Prostate gland (tissue), 2 donors: ENCODE data around the gene PDE6B.

Source experiments
- POLR2A ChIP-seq: fragments of 450-650 bp; IDR thresholded peaks from one replicate; pipeline ENCODE4 v1.6.1; 2016; ENCODE audit warnings: antibody characterized with exemption, mild to moderate bottlenecking
- POLR2AphosphoS5 ChIP-seq: sonication (generic); formaldehyde crosslinking; IDR thresholded peaks from one replicate; pipeline ENCODE4 v1.6.1; 2017; ENCODE audit warnings: antibody characterized with exemption
- TF ChIP-seq, protein P1 (sequence below), 4 experiments: fragments of 200-600 bp in 2 of 4; fragments of 450-650 bp in 2 of 4; sonication (generic) in 2 of 4; IDR thresholded peaks; 1 replicate in 3 of 4; 2 replicates in 1 of 4; pipeline ENCODE4 v1.5.1; 2016 to 2019; ENCODE audit warnings: antibody characterized with exemption in 4 of 4, mild to moderate bottlenecking in 2 of 4, moderate library complexity in 2 of 4

DNA sequence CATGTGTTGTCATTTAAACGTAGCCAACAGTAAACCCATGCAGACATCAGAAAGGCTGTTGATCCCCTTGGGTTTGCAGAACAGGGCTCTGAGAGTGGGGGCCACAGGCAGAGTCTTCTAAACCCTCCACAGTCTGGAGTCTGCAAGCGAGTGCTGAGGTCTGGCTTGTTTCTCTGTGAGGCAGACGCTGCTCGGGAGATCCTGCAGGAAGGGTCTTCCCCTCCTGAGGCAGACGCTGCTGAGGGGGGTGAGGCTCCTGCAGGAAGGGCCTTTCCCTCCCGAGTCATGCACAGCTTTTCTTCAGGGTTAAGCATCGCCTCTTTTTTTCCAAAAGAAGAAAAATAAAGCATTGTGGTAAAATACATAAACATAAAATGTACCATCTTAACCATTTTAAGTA is 17.1 kb upstream of the PDE6B start:
- TF ChIP-seq, protein P1, sequence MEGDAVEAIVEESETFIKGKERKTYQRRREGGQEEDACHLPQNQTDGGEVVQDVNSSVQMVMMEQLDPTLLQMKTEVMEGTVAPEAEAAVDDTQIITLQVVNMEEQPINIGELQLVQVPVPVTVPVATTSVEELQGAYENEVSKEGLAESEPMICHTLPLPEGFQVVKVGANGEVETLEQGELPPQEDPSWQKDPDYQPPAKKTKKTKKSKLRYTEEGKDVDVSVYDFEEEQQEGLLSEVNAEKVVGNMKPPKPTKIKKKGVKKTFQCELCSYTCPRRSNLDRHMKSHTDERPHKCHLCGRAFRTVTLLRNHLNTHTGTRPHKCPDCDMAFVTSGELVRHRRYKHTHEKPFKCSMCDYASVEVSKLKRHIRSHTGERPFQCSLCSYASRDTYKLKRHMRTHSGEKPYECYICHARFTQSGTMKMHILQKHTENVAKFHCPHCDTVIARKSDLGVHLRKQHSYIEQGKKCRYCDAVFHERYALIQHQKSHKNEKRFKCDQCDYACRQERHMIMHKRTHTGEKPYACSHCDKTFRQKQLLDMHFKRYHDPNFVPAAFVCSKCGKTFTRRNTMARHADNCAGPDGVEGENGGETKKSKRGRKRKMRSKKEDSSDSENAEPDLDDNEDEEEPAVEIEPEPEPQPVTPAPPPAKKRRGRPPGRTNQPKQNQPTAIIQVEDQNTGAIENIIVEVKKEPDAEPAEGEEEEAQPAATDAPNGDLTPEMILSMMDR (IDR thresholded peaks at IDR 0.05), result no peak
- TF ChIP-seq POLR2AphosphoS5, result no peak
- no peak for TF ChIP-seq POLR2A
